ENCODE measurements around the gene TLDC2.

The TLDC2 gene

GRCh38 chr20:36849333-36850065 is 26.4 kb upstream of the TLDC2 start:
- no peak for DNase-seq (ENCODE audit: low spot score)

GRCh38 chr20:36850759-36851158 is 25.2 kb upstream of the TLDC2 start:
- no peak for DNase-seq (ENCODE audit: low spot score)

GRCh38 chr20:36851490-36851889 is 24.4 kb upstream of the TLDC2 start:
- DNase-seq (ENCODE audit: low spot score), result no peak

- DNase-seq (ENCODE audit: low spot score), result peak; percentile 63
Observed at GRCh38 chr20:36852187-36852586, 23.8 kb upstream of the TLDC2 start.

GRCh38 chr20:36854348-36855240 is 21.3 kb upstream of the TLDC2 start:
- no peak for DNase-seq (ENCODE audit: low spot score)

GRCh38 chr20:36855241-36855657 is 20.7 kb upstream of the TLDC2 start:
- no peak for DNase-seq (ENCODE audit: low spot score)

GRCh38 chr20:36856195-36856594 is 19.7 kb upstream of the TLDC2 start:
- peak; percentile 48 for DNase-seq (ENCODE audit: low spot score)

GRCh38 chr20:36856691-36857635 is 19.0 kb upstream of the TLDC2 start:
- no peak for DNase-seq (ENCODE audit: low spot score)

- DNase-seq (ENCODE audit: low spot score), result no peak
Observed at GRCh38 chr20:36859282-36859555, 16.7 kb upstream of the TLDC2 start.

- no peak for DNase-seq (ENCODE audit: low spot score)
Observed at GRCh38 chr20:36859700-36860330, 16.1 kb upstream of the TLDC2 start.

- no peak for DNase-seq (ENCODE audit: low spot score)
Observed at GRCh38 chr20:36860339-36860738, 15.6 kb upstream of the TLDC2 start.

GRCh38 chr20:36860811-36861624 is 14.9 kb upstream of the TLDC2 start:
- DNase-seq (ENCODE audit: low spot score), result no peak

GRCh38 chr20:36861625-36861874 is 14.4 kb upstream of the TLDC2 start:
- no peak for DNase-seq (ENCODE audit: low spot score)

- DNase-seq (ENCODE audit: low spot score), result peak; percentile 93
Observed at GRCh38 chr20:36861875-36862801, 13.8 kb upstream of the TLDC2 start.

GRCh38 chr20:36862857-36863668 is 12.9 kb upstream of the TLDC2 start:
- DNase-seq (ENCODE audit: low spot score), result no peak

- DNase-seq (ENCODE audit: low spot score), result no peak
Observed at GRCh38 chr20:36865076-36865860, 10.7 kb upstream of the TLDC2 start.

- no peak for DNase-seq (ENCODE audit: low spot score)
Observed at GRCh38 chr20:36865861-36866149, 10.1 kb upstream of the TLDC2 start.

GRCh38 chr20:36866164-36866563 is 9.8 kb upstream of the TLDC2 start:
- no peak for DNase-seq (ENCODE audit: low spot score)
